ENCODE measurements around the gene PBXIP1.

PBXIP1 gene, protein sequence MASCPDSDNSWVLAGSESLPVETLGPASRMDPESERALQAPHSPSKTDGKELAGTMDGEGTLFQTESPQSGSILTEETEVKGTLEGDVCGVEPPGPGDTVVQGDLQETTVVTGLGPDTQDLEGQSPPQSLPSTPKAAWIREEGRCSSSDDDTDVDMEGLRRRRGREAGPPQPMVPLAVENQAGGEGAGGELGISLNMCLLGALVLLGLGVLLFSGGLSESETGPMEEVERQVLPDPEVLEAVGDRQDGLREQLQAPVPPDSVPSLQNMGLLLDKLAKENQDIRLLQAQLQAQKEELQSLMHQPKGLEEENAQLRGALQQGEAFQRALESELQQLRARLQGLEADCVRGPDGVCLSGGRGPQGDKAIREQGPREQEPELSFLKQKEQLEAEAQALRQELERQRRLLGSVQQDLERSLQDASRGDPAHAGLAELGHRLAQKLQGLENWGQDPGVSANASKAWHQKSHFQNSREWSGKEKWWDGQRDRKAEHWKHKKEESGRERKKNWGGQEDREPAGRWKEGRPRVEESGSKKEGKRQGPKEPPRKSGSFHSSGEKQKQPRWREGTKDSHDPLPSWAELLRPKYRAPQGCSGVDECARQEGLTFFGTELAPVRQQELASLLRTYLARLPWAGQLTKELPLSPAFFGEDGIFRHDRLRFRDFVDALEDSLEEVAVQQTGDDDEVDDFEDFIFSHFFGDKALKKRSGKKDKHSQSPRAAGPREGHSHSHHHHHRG

DNA sequence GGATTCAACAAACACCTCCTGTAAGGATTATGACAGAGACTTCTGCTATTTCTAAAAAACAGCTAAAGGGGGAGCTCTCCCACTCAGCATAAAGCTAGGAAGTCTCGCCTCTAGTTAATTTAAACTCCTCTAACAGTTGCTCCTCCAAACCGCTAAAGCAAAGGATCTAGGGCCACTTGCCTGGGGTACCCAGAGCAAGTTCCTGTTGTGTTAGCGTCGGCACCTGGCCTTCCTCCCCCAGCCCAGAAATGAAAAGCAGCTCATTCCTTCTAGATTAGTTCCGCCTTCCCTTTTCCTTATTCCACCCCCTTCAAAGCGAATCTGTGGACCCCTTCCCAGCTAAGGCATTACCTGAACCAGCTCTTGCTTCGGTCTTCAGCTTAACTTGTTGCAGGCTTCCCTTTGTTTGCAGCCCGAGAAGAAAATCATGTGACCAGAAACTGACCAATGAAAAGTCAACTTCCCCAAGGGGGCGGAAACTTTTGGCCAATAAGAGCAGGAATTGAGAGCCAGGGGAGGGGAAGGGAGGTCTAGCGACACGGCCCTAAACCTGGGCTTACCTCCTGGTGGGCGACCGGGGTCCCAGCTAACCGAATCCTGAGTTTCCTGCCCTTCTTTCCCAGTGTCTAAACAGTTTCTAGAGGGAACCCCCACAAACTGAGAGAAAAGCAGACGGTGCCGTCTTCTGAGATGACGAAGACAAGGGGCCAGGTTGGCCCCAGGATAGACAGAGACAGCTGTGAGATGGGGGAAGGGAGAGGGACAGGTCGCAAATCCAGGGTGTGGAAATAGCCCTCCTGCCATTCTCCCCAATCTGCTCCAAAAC, at the start of gene PBXIP1:
Gene PBXIP1, minus strand, starts transcription at position 382 of the 826 bp plus-strand sequence. CDS start 2,378 bp downstream, outside the sequence.
- DNase-seq = peak; percentile 95

DNA sequence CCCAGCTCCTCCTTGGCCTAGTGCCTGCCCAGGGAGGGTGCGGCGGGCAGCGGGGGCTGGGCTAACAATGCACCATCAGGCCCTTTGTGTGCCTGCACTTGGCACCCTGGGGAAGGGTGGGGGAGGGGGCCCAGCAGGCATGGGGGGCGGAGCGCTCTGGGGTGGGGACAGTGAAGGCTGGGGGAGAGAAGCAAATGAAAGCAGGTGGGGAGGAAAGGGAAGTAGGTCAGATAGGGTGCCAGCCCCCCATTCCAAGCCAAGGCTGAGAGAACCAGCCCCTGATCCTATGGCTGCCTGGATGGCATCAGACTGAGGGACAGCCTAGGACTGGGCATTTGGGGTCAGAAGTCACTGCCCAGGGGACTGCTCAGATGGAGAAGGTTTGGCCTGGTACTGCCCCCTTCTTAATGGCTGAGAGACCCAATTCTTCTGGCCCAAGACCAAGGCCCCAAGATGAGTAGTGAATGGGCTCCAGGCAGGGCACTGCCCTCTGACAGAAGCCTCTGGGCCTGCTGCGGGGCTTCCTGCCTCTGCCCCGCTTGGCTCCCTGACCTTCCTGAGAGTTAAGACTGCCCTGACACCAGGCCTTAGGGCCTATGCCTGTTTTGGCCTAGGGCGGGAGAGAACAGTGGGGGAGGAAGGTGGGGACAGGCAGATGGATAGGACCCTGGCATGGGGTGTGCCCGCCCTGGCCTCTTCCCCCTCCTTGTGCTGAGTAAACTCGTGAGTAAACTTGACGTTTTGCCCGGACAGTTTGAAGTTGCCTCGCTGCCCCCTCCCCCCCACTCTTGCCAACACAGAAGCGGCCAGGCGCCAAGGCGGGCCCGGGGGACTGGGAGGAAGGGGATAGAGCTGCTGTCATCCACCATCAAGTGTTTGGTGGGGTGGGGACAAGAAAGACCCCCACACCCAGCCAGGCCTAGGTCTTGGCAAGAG, 49.4 kb upstream of the PBXIP1 start:
- DNase-seq = peak; percentile 71

DNA sequence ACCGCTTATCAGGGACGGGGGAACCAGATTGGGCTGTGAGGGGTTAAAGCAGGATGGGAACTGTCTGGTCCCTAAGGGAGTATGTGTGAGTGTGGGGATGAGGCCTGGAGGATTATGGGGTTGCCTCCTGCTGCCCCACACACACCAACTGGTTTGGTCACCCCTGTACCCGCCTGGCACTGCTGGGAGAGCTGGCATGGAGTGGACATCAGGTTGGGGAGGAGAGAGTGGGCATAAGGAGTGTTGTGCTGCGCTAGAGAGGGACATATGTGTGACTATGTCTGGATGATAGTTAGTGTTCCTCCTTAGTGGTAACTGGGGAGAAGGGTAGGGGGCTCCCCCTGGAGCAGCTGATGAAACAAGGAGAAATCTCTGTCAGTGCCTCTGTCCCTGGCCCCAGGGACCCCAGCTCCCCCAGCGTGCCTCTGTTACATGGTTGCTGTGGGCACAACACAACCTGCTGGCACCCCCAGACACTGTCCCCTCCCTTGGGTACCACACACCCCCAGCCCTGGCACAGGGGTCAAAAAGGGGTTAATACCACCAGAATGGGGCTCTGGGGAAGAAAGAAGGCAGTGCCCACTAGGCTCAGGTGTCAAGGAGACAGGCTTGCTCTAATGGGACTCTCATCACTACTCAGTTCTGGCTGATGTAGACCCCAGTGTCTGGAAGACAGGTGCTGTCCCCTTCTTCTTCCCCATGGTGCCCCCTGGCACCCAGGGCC, 48.6 kb upstream of the PBXIP1 start:
- peak; percentile 25 for DNase-seq

DNA sequence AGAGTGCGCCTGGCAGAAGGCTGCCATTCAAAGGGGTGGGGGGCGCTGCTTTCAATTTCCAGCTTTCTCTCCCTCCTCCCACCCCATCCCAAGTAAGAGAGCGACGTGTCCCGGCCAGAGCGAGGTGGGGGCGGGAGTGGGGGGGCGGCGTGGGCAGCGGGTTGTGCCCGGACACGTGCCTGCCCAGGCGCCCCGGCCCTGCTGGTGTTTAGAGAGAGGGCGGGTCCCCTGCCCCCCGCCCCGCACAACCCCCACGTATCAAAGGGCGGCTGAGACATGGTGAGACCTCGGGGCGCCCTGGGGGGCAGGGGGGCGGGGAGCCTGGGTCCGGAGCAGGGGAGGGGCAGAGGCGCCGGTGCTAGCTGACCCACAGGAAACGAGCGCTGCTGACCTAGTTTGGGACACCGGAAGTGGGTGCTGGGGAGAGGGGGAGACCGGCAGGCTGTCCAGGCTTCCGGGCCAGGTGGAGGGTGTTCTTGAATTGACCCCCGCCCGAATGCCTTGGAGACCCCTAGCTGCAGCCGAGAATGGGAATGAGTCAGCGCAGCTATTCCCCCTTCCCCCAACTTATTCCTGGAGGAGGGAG, 48.0 kb upstream of the PBXIP1 start:
- DNase-seq = peak; percentile 45

DNA sequence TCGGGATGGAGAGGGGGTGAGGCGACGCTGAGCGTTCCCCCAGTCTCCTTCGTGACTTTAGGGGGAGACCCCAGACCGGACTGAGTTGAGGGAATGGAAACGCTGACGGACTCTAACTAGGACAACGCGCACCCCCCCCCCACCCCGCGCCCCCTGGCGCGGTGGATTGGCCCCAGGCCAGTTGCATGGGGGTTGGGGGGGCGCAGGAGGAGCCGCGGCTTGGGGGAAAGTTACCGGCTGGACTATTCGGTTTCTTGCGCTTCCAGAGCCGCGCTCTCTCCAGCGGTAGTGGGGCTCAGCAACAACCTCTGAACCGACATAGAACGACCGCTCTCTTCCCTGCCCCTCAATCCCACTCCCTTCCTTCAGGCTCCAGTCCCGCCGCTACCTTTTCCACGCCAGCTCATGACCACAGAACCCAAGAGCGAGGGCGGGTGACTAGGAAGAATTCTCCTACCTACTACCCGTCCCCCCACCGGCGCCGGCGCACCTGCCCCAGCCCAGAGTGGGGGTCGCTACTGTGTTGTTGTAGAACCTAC, 47.4 kb upstream of the PBXIP1 start:
- DNase-seq = peak; percentile 52

DNA sequence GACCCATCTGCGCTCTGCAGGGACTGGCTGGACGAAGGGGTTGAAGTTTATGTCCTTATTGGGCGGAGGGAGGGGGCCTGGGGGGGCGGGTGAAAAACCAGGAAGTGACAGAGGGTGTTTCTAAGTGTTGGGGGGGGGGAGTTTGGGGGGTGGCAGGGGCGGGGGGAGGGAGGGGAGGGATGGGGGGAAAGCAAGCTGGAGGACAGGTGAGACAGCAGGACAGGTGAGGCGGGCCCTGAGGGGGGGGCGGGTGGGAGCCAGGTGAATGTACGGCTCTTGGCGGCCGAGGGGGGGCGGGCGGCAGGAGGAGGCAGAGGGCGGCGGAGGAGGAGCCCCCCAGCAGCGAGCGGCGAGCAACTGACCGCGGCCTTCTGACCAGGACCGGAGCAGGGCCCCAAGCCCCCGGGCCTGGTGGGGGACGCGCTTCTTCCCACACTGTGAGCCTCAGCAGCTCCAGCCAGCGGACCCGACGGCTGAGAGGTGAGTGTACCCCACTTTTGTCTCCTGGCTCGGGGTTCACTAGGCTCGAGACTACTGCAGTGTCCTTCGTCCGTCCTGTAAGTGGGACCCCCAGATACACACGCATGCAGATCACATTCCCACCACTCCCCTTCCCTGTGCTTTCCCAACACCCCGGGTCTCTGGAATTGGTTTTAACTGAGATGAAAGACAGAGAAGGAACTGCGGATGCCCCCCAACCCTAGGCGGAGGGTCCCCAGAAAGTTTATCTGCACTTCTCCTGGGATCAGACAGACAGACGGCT, 46.7 kb upstream of the PBXIP1 start, which contains the start of gene ZBTB7B:
Gene ZBTB7B, plus strand, starts transcription at position 339 of the 763 bp plus-strand sequence. CDS start 11,859 bp downstream, outside the sequence.
- peak; percentile 49 for DNase-seq

DNA sequence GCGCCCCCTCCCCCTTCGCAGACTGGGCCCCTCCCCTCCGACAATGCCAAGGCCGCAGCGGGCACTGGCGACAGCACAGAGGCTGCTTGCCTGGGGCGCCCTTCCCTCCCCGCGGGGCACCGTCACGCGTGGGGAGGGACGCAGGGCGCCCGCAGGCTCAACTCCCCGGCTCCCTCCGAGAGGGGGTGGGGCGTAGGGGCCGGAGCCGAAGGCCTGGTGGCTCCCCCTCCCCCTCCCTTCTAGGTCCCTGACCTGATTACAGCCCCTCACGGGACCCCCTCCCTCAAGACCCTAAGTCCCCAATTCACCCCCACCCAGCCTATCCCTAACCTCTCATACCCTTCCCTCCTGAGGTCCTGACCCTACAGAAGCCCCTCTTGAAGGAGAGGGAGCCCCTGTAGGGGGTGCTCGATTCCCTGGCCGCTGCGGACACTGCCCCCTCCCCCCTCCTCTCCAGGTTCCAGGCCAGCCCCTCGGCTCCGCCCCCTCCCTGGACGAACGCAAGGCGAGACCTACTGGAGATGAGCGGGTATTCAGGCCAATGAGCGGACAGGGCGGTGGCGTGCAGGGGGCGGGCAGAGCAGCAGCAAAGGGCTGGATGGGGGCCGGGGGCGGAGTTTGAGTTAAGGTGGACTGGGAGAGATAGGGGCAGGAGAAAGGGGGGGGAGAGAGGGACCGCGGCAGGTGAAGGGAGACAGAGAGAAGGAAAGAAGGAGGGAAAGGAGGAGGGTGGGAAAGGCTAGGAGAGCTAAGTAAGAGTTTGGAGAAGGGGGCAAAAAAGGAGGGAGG, 46.0 kb upstream of the PBXIP1 start:
- DNase-seq = peak; percentile 99

DNA sequence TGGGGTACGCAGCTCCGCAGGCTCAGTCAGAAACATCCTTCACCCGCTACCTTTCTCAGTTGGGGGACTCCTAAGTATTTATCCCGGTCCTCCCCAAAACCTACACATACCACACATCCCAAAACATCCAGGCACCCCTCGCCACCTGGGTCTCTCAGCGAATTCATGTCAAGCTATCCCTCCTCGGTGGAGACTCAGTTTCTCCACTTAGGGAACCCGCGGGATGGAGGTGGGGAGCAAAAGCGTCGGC, 45.5 kb upstream of the PBXIP1 start:
- no peak for DNase-seq

DNA sequence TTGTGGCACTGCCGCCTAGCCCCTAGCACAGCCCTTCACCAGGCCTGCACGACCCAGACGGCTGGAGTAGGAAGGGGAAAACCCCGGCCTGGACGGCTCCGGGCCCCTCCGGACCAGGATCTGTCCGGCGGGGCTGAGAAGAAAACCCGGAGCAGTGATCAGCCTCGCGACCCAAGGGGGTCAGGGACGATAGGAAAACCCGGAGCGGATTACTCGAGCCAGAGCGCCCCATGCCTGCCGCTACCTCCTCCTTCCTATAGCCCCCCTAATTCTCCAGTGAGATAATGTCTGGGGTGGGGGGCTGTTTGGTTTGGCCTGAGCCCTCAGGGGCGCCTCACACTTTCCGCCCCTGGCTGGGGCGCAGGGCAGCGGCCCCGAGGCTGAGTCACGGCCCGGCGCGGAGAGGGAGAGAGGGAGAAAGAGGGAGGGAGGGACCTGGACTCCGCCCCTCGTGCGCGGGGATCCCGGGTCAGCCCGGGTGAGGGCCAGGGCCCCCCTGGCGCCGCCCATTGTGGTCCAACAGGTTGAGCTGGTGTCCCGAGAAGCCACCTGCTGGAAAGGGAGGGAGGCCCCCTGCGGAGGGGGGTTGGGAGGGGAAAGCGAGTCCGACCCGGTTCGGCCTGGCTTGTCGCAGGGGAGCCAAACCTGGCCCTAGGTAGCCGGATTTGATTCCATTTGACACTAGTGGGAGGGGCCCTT, 45.0 kb upstream of the PBXIP1 start:
- peak; percentile 93 for DNase-seq

DNA sequence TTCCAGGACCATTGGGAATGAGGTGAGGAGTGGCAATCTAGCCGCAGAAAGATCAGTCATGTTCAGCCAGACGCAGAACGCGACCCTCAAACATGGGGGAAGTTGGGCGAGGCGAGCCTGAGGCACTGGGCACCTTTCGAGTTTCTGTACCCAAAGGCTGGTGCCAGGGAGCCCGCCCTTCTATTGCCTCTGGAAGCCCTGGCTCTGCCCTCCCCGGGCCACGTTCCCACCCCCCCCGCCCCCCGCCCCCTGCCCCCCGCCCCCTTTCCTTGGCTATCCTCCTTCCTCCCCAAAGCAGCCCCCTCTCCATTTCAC, 44.5 kb upstream of the PBXIP1 start:
- peak; percentile 69 for DNase-seq

DNA sequence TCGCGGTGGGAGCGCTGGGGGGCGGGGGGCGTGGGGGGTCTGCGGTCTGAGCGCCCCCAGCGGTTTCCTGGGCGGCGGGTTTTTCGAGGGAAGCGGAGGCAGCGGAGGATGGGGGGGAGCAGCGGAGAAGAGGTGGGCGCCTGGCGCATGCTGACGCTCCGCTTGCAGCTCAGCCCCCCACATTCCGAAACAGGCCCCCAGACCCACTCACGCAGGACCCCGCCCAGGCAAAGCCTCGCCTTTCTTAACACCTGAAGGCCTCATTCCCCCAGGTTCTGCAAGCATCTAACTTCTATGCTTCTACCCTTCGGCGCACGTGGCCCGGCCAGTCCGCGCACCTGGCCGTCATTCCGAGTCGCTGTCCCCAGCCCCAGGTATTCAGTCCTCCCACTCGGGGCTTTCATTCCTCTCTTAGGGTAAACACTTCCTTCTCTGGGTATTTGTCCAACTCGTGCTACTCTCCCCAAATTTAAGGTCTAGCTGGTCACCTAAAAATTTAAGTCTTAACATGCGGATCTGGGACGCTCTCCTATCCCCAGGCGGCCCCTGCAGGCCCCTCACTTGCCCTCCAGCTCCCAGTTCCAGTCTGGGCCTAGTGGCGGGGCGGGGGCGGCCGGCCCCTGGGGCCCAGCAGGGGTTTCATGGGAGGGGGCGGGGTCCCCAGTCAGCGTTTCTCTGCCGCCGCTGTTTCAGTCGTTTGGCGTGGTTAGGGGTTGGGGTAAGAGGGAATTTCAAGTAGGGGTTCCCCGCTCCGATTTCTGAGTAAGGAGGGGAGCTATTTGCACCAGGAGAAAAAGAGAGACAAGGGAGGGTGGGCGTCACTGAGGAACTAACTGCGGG, 43.9 kb upstream of the PBXIP1 start:
- DNase-seq = peak; percentile 56

DNA sequence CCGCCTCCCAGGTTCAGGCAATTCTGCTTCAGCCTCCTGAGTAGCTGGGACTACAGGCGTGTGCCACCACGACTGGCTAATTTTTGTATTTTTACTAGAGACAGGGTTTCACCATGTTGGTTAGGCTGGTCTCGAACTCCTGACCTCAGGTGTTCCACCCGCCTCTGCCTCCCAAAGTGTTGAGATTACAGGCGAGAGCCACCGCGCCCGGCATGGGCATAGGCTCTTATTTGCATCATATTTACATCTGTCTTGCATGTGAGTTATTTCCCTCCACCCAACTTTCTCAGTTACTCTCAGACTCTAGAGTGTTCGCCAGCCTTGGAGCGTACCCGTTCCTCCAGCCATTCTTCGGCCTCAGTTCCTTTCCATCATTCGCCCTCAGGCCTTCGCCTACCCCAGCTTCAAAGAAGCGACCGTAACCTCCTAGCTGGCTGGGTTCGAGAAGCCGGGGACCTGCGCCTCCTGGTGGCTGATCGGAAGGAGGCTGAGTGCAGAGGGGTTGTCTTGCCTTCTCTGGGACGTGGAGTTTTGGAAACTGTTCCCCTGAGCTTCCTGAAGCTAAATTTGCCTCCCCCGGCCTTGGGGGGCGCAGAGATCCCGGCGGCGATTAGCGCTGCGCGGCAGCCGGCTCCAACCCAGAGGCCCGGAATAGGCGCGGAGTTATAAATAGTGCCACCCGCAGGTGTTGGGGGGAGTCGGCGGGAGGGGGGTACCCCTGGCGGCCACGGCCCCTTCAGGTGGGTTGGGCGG, 43.1 kb upstream of the PBXIP1 start:
- peak; percentile 90 for DNase-seq

DNA sequence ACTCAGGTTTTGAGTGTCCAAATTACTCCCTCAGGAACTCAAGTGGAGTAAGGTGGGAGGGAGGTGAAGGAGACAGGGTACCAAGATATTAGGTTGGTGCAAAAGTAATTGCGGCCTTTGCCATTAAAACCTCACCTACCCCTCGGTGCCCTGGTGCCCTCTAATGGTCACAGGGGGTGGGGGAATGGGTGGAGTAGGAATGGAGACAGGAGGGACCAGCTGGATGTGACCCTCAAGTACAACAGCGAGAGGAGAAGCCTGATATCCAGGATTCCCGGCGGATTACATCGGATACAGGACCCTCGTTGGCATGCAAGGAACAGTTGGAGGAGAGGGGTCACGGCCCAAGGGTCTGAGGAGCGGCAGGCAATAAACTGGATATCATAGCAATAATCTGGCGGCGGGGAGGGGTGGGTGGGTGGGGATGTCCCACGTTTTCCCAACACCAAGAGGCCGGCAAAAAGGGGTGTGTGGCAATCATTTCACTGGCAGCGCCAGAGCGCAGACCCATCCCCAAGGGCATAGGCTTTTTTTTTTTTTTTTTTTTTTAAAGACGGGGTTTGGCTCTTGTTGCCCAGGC, 42.4 kb upstream of the PBXIP1 start:
- peak; percentile 61 for DNase-seq

DNA sequence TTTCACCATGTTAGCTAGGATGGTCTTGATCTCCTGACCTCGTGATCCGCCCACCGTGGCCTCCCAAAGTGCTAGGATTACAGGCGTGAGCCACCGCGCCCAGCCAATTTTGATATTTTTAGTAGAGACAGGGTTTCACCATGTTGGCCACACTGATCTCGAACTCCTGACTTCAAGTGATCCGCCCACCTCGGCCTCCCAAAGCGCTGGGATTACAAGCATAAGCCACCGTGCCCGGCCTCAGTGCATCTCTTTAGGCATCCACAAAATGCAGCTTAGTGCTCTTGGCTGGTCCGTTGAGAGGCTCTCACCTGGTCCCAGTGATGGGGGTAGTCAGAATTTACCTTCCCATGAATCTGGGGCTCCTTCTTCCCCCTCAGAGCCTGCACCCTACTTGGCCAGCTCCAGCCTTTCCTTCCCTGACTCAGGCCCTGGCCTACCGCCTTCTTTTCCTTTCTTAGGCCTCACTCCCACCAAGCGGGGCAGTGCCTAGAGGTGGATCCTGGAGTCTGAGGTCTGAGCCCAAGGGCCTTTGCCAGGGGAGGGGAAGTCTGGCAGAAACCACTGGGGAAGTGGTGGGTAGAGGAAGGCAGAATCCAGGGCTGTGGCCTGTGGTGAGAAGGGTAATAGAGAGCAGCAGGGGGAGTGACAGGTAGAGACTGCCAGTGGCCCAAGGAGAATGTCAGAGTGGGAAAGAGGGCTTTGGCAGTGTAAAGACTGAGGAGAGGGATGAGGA, 41.2 kb upstream of the PBXIP1 start:
- peak; percentile 30 for DNase-seq

DNA sequence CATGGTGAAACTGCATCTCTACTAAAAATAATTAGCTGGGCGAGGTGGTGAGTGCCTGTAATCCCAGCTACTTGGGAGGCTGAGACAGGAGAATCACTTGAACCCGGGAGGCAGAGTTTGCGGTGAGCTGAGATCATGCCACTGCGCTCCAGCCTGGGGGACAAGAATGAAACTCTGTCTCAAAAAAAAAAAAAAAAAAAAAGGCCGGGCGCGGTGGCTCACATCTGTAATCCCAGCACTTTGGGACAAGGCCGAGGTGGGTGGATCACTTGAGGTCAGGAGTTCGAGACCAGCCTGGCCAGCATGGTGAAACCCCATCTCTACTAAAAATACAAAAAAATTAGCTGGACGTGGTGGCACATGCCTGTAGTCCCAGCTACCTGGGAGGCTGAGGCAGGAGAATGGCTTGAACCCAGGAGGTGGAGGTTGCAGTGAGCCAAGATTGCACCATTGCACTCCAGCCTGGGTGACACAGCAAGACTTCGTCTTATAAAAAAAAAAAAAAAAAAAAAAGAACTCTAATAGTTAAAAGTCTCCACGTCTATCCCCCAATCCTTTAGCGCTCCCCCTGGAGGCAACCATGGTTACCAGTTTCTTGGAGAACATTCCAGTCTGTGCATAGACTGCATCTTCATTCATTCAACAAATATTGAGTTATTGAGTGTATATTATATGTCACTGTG, 39.5 kb upstream of the PBXIP1 start:
- DNase-seq = peak; percentile 80

Measured in hematopoietic multipotent progenitor cell treated with erythropoietin and hydrocortisone succinate and interleukin-3 and kit ligand, for 6 days (in vitro differentiated cells).